Measurements from ENCODE around the gene NTNG2. TPM values are rescaled to one million over a fixed set of nuclear protein-coding genes. Genes with fewer than 3 reads are reported as not detected.

NTNG2 gene
- total and polyA plus RNA-seq, 2 donors (not counting 1 experiment from before 2014, with no cell fraction given) = 1.3 to 2.1 TPM

- Histone ChIP-seq H4K20me1 (ENCODE audit: control insufficient read depth, extremely low read depth, insufficient read depth, low read length) (no peaks in the 10 kb centered on the region), H3K9me3 (ENCODE audit: control insufficient read depth, insufficient read depth, low read depth, low read length) (no peaks in the 10 kb centered on the region), H3K4me2 (ENCODE audit: extremely low read depth, insufficient read depth, low read length) (no peak overlapping the region), H3K9ac (ENCODE audit: insufficient read depth, low read length) (no peak overlapping the region), H3K4me3 (replicated peaks in 1 of 4; ENCODE audit: control extremely low read depth in 1 of 4, insufficient read depth in 1 of 4, low read depth in 3 of 4, low read length in 4 of 4) (no peak overlapping the region), H2AFZ (ENCODE audit: low read length) (no peak overlapping the region), H3K36me3 (ENCODE audit: control insufficient read depth, insufficient read depth, low read length) (no peaks in the 10 kb centered on the region), H3K27ac (ENCODE audit: insufficient read depth, low read length) (no peak overlapping the region), H3K79me2 (ENCODE audit: control insufficient read depth, insufficient read depth, low read length) (no peaks in the 10 kb centered on the region), H3K27me3 (ENCODE audit: control insufficient read depth, insufficient read depth, low read length) (peaks cover 24% of the 10 kb centered on the region), H3K4me1 (ENCODE audit: control insufficient read depth, extremely low read depth, insufficient read depth, low read length) (no peaks in the 10 kb centered on the region)
- DNase-seq (ENCODE audit: low read depth in 2 of 2) = no peak
- TF ChIP-seq EZH2 (IDR thresholded peaks at IDR 0.05; ENCODE audit: low read length, missing control alignments) (no peak), CTCF (conservative IDR thresholded peaks at IDR 0.05 in 1 of 2, IDR thresholded peaks at IDR 0.05 in 1 of 2; ENCODE audit: low read depth in 1 of 2, low read length in 2 of 2) (no peak)
These were observed 29.1 kb downstream of the NTNG2 start for GRCh38 chr9:132190966-132191365.

DNA sequence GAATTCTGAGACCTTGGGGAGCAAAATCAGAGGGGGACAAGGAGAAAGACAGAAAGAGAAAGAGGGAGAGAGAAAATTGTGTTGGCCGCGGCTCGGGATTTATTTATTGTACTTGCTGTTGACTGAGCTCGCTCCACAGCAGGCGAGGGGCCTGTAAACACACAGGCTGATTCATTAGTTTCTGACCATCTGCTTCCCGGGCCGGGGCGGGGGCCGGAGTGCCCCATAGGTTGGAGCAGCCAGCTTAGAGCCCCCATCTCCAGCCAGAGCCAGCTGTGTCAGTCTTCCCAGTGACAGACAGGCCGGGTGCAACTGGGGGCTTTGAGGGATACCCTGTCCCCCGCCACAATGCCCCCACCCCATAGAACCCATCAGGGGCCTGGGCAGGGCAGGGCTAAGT lies 30.9 kb downstream of the NTNG2 start:
- H3K27ac ChIP-seq (ENCODE audit: insufficient read depth, low read length) = no peak overlapping the region
- no peak overlapping the region for H3K9ac ChIP-seq (ENCODE audit: insufficient read depth, low read length)
- H3K79me2 ChIP-seq (ENCODE audit: control insufficient read depth, insufficient read depth, low read length) = no peaks in the 10 kb centered on the region
- H2AFZ ChIP-seq (ENCODE audit: low read length) = no peak overlapping the region
- no peaks in the 10 kb centered on the region for H3K9me3 ChIP-seq (ENCODE audit: control insufficient read depth, insufficient read depth, low read depth, low read length)
- no peak overlapping the region for H3K4me2 ChIP-seq (ENCODE audit: extremely low read depth, insufficient read depth, low read length)
- DNase-seq (ENCODE audit: low read depth in 2 of 2) = no peak
- TF ChIP-seq CTCF (conservative IDR thresholded peaks at IDR 0.05 in 1 of 2, IDR thresholded peaks at IDR 0.05 in 1 of 2; ENCODE audit: low read depth in 1 of 2, low read length in 2 of 2) (no peak), EZH2 (IDR thresholded peaks at IDR 0.05; ENCODE audit: low read length, missing control alignments) (no peak)
- peaks cover 10% of the 10 kb centered on the region for H3K27me3 ChIP-seq (ENCODE audit: control insufficient read depth, insufficient read depth, low read length)
- H3K4me3 ChIP-seq (replicated peaks in 1 of 4; ENCODE audit: control extremely low read depth in 1 of 4, insufficient read depth in 1 of 4, low read depth in 3 of 4, low read length in 4 of 4) = no peak overlapping the region
- no peaks in the 10 kb centered on the region for H3K4me1 ChIP-seq (ENCODE audit: control insufficient read depth, extremely low read depth, insufficient read depth, low read length)
- no peaks in the 10 kb centered on the region for H4K20me1 ChIP-seq (ENCODE audit: control insufficient read depth, extremely low read depth, insufficient read depth, low read length)
- no peaks in the 10 kb centered on the region for H3K36me3 ChIP-seq (ENCODE audit: control insufficient read depth, insufficient read depth, low read length)

DNA sequence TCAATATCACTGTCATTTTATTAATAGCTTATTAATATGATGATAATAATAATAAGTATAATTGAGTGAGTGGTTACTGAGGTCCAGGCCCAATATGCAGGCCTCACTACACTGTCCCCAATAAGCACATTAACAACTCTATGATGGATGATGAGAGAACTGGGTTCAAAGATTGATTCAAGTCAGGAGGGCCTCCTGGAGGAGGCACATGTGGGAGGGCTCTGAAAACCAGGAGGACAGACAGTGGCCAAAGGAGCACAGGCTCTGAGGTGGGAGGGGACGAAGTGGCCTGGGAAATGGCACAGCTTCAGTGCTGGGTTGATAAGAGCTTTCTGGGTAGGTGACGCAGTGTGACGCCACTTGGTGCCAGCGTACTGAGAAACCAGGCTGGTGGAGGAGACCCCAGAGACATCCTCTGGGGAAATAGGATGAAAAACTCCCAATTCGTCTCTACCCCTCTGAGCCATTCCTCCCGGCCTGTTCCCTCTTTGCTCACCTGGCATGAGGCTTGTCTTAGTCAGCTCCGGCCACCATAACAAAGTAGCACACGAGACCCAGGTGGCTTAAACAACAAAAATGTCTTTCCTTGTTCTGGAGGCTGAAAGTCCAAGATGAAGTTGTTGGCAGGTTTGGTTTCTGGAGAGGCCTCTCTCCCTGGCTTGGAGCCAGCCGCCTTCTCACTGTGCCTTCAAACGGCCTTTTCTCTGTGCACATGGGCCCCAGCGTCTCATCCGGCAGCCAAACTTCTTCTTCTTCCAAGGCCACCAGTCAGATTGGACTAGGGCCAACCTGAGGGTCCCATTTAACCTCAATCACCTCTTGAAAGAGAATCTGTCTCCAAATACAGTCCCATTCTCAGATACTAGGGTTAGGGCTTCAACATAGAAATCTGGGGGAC lies 31.6 kb downstream of the NTNG2 start:
- DNase-seq (ENCODE audit: low read depth in 2 of 2) = no peak
- H3K9ac ChIP-seq (ENCODE audit: insufficient read depth, low read length) = no peak overlapping the region
- no peaks in the 10 kb centered on the region for H4K20me1 ChIP-seq (ENCODE audit: control insufficient read depth, extremely low read depth, insufficient read depth, low read length)
- no peak overlapping the region for H3K4me3 ChIP-seq (replicated peaks in 1 of 4; ENCODE audit: control extremely low read depth in 1 of 4, insufficient read depth in 1 of 4, low read depth in 3 of 4, low read length in 4 of 4)
- H3K27ac ChIP-seq (ENCODE audit: insufficient read depth, low read length) = no peak overlapping the region
- no peaks in the 10 kb centered on the region for H3K79me2 ChIP-seq (ENCODE audit: control insufficient read depth, insufficient read depth, low read length)
- H3K36me3 ChIP-seq (ENCODE audit: control insufficient read depth, insufficient read depth, low read length) = no peaks in the 10 kb centered on the region
- TF ChIP-seq EZH2 (IDR thresholded peaks at IDR 0.05; ENCODE audit: low read length, missing control alignments) (no peak), CTCF (conservative IDR thresholded peaks at IDR 0.05 in 1 of 2, IDR thresholded peaks at IDR 0.05 in 1 of 2; ENCODE audit: low read depth in 1 of 2, low read length in 2 of 2) (no peak)
- H3K27me3 ChIP-seq (ENCODE audit: control insufficient read depth, insufficient read depth, low read length) = peaks cover 3% of the 10 kb centered on the region
- no peaks in the 10 kb centered on the region for H3K4me1 ChIP-seq (ENCODE audit: control insufficient read depth, extremely low read depth, insufficient read depth, low read length)
- no peak overlapping the region for H2AFZ ChIP-seq (ENCODE audit: low read length)
- no peaks in the 10 kb centered on the region for H3K9me3 ChIP-seq (ENCODE audit: control insufficient read depth, insufficient read depth, low read depth, low read length)
- no peak overlapping the region for H3K4me2 ChIP-seq (ENCODE audit: extremely low read depth, insufficient read depth, low read length)
